HepG2 (cell line): ENCODE measurements around the gene C11orf91. TPM values are rescaled to one million over a fixed set of nuclear protein-coding genes. Genes with fewer than 3 reads are reported as not detected.

ENCODE experiments used
- ARNT ChIP-seq: fragments of 450-650 bp; IDR thresholded peaks from 2 replicates; pipeline ENCODE4 v1.6.1; 2017
- CBFB ChIP-seq: sonication (generic); formaldehyde crosslinking; IDR thresholded peaks from 2 replicates; pipeline ENCODE4 v1.4.0; 2020; ENCODE audit warnings: missing genetic modification reagents
- DMAP1 ChIP-seq: IDR thresholded peaks from 2 replicates; pipeline ENCODE4 v1.6.1; 2016
- FIP1L1 ChIP-seq: fragments of 200-400 bp; formaldehyde crosslinking; IDR thresholded peaks from 2 replicates; pipeline ENCODE4 v1.6.1; 2018; ENCODE audit warnings: low read depth, mild to moderate bottlenecking, low read length, moderate library complexity, borderline replicate concordance; ENCODE audit not compliant: insufficient read depth
- IKZF1 ChIP-seq: fragments of 450-650 bp; IDR thresholded peaks from 2 replicates; pipeline ENCODE4 v1.7.1; 2016
- MTA1 ChIP-seq: sonication (generic); formaldehyde crosslinking; IDR thresholded peaks from 2 replicates; pipeline ENCODE4 v1.4.0; 2020; ENCODE audit warnings: missing genetic modification reagents, mild to moderate bottlenecking, borderline replicate concordance
- NFYC ChIP-seq: IDR thresholded peaks from 2 replicates; pipeline ENCODE4 v1.6.1; 2016; ENCODE audit warnings: missing genetic modification reagents, missing compliant biosample characterization
- POLR2G ChIP-seq: fragments of 200-400 bp; formaldehyde crosslinking; IDR thresholded peaks from 2 replicates; pipeline ENCODE4 v1.6.1; 2018; ENCODE audit warnings: mild to moderate bottlenecking, low read depth, low read length, moderate library complexity
- SALL1 ChIP-seq: sonication (generic); formaldehyde crosslinking; IDR thresholded peaks from 2 replicates; pipeline ENCODE4 v1.8.0; 2022; ENCODE audit warnings: mild to moderate bottlenecking, missing genetic modification reagents
- SIX1 ChIP-seq: sonication (generic); formaldehyde crosslinking; IDR thresholded peaks from 2 replicates; pipeline ENCODE4 v1.4.0; 2020; ENCODE audit warnings: missing genetic modification reagents, borderline replicate concordance
- TAF15 ChIP-seq: fragments of 200-400 bp; formaldehyde crosslinking; IDR thresholded peaks from one replicate; pipeline ENCODE4 v1.6.1; 2018; ENCODE audit warnings: mild to moderate bottlenecking, low read depth, low read length; ENCODE audit not compliant: poor library complexity, severe bottlenecking
- ZFP41 ChIP-seq: sonication (generic); formaldehyde crosslinking; IDR thresholded peaks from 2 replicates; pipeline ENCODE4 v1.4.0; 2020; ENCODE audit warnings: mild to moderate bottlenecking, missing genetic modification reagents, borderline replicate concordance
- ZNF160 ChIP-seq: sonication (generic); formaldehyde crosslinking; IDR thresholded peaks from 2 replicates; pipeline ENCODE4 v1.8.0; 2022; ENCODE audit warnings: mild to moderate bottlenecking, inconsistent platforms, missing genetic modification reagents
- ZNF263 ChIP-seq: sonication (generic); formaldehyde crosslinking; IDR thresholded peaks from 2 replicates; pipeline ENCODE4 v1.4.0; 2020; ENCODE audit warnings: missing genetic modification reagents
- ZNF451 ChIP-seq: sonication (generic); formaldehyde crosslinking; IDR thresholded peaks from 2 replicates; pipeline ENCODE4 v1.5.0; 2020; ENCODE audit warnings: mild to moderate bottlenecking, missing genetic modification reagents
- ZNF468 ChIP-seq: sonication (generic); formaldehyde crosslinking; IDR thresholded peaks from 2 replicates; pipeline ENCODE4 v1.8.0; 2022; ENCODE audit warnings: mild to moderate bottlenecking, moderate library complexity, missing genetic modification reagents
- ZNF501 ChIP-seq: sonication (generic); formaldehyde crosslinking; IDR thresholded peaks from 2 replicates; pipeline ENCODE4 v1.5.1; 2020; ENCODE audit warnings: mild to moderate bottlenecking, moderate library complexity, missing genetic modification reagents
- ZNF670 ChIP-seq: sonication (generic); formaldehyde crosslinking; IDR thresholded peaks from 2 replicates; pipeline ENCODE4 v1.8.0; 2022; ENCODE audit warnings: mild to moderate bottlenecking, missing genetic modification reagents, borderline replicate concordance
- polyA plus RNA-seq, 8 experiments: library from polyadenylated mRNA; depleted of rRNA in 3 of 8; stranded (reverse) in 7 of 8; unstranded in 1 of 8; fragments of >200 nt; fragmentation: Illumina TruSeq in 4 of 8; extraction: Trizol in 4 of 8; gene quantifications; 2 replicates each; pipeline versions ENCODE4 v1.2.1 to v1.2.3, GENCODE V29; 2011 to 2016; ENCODE audit warnings: low read depth in 4 of 8, missing spikeins in 1 of 8, mixed read lengths in 1 of 8; ENCODE audit not compliant: insufficient read depth in 1 of 8
- total RNA-seq, 5 experiments: library from RNA; depleted of rRNA; stranded (reverse); fragments of >200 nt; fragmentation: Illumina TruSeq; extraction: Trizol; gene quantifications; 2 replicates each; pipeline ENCODE4 v1.2.3, GENCODE V29; 2016; ENCODE audit warnings: low read depth in 1 of 5
- TF ChIP-seq, protein P1 (sequence below): sonication (generic); formaldehyde crosslinking; IDR thresholded peaks from 2 replicates; pipeline ENCODE4 v1.8.1; 2022; ENCODE audit warnings: mild to moderate bottlenecking, missing genetic modification reagents
- TF ChIP-seq, protein P2 (sequence below): IDR thresholded peaks from 2 replicates; pipeline ENCODE4 v1.6.1; 2016
- TF ChIP-seq, protein P3 (sequence below): sonication (generic); formaldehyde crosslinking; IDR thresholded peaks from 2 replicates; pipeline ENCODE4 v1.5.0; 2020; ENCODE audit warnings: mild to moderate bottlenecking, missing genetic modification reagents, moderate library complexity
- TF ChIP-seq, protein P4 (sequence below): sonication (generic); formaldehyde crosslinking; IDR thresholded peaks from 2 replicates; pipeline ENCODE4 v1.4.0; 2020; ENCODE audit warnings: missing genetic modification reagents

C11orf91 gene
- total and polyA plus RNA-seq, 2 of the 13 experiments (the other 11 are each of a cell fraction or from before 2014, with no cell fraction given) = 0.35 TPM; not detected in 1

DNA sequence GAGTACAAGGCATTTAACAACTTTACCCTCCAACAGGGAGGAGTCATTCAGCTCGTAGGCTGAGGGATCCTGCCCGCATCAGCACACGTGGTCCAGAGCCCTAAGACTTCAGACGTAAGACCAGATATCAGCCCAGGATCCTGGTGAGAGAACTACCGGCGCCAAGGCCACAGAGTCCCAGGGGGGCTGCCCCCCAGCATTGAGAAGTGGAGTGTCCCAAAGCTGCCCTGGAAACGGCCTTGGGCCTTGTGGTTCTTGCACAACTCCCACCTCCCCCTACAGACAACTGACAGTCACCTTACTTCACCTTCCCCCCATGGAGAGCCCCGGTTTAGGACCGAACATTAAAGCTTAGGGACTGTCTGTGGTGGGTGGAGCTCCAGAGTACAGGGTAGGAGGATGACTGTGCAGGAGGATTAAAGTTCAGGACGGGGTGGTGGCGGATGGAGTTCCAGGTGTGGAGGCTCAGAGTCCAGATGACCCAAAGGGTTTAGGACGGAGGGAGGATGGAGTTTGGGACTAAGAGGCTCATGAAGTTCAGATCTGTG lies 1.0 kb downstream of the C11orf91 start (continued):
- TF ChIP-seq, protein P1, sequence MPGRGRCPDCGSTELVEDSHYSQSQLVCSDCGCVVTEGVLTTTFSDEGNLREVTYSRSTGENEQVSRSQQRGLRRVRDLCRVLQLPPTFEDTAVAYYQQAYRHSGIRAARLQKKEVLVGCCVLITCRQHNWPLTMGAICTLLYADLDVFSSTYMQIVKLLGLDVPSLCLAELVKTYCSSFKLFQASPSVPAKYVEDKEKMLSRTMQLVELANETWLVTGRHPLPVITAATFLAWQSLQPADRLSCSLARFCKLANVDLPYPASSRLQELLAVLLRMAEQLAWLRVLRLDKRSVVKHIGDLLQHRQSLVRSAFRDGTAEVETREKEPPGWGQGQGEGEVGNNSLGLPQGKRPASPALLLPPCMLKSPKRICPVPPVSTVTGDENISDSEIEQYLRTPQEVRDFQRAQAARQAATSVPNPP (CRISPR knock-in tag) = peak; percentile 77
- TF ChIP-seq ZNF160 (peak; percentile 46; the same call in 1 of the 2 replicates), CBFB (CRISPR knock-in tag) (no peak; the same call in 1 of the 2 replicates), FIP1L1 (no peak), DMAP1 (peak; percentile 76; the same call in 1 of the 2 replicates), NFYC (CRISPR knock-in tag) (no peak), ZNF501 (0 out of 2 replicates have a peak, but pooled peaks have one; percentile 58), MTA1 (CRISPR knock-in tag) (peak; percentile 91; the same call in 1 of the 2 replicates), ZFP41 (CRISPR knock-in tag) (no peak), TAF15 (no peak), SIX1 (CRISPR knock-in tag) (no peak), ZNF263 (CRISPR knock-in tag) (peak; percentile 64), SALL1 (CRISPR knock-in tag) (peak; percentile 78; the same call in 1 of the 2 replicates), IKZF1 (no peak), ZNF468 (no peak), ZNF670 (CRISPR knock-in tag) (no peak), ARNT (no peak), ZNF451 (no peak), POLR2G (peak; percentile 76)
- TF ChIP-seq, protein P2, sequence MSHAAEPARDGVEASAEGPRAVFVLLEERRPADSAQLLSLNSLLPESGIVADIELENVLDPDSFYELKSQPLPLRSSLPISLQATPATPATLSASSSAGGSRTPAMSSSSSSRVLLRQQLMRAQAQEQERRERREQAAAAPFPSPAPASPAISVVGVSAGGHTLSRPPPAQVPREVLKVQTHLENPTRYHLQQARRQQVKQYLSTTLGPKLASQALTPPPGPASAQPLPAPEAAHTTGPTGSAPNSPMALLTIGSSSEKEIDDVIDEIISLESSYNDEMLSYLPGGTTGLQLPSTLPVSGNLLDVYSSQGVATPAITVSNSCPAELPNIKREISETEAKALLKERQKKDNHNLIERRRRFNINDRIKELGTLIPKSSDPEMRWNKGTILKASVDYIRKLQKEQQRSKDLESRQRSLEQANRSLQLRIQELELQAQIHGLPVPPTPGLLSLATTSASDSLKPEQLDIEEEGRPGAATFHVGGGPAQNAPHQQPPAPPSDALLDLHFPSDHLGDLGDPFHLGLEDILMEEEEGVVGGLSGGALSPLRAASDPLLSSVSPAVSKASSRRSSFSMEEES (CRISPR knock-in tag) = peak; percentile 35; the same call in 1 of the 2 replicates
- TF ChIP-seq, protein P3, sequence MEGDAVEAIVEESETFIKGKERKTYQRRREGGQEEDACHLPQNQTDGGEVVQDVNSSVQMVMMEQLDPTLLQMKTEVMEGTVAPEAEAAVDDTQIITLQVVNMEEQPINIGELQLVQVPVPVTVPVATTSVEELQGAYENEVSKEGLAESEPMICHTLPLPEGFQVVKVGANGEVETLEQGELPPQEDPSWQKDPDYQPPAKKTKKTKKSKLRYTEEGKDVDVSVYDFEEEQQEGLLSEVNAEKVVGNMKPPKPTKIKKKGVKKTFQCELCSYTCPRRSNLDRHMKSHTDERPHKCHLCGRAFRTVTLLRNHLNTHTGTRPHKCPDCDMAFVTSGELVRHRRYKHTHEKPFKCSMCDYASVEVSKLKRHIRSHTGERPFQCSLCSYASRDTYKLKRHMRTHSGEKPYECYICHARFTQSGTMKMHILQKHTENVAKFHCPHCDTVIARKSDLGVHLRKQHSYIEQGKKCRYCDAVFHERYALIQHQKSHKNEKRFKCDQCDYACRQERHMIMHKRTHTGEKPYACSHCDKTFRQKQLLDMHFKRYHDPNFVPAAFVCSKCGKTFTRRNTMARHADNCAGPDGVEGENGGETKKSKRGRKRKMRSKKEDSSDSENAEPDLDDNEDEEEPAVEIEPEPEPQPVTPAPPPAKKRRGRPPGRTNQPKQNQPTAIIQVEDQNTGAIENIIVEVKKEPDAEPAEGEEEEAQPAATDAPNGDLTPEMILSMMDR (CRISPR knock-in tag) = 0 out of 2 replicates have a peak, but pooled peaks have one; percentile 11
- TF ChIP-seq, protein P4, sequence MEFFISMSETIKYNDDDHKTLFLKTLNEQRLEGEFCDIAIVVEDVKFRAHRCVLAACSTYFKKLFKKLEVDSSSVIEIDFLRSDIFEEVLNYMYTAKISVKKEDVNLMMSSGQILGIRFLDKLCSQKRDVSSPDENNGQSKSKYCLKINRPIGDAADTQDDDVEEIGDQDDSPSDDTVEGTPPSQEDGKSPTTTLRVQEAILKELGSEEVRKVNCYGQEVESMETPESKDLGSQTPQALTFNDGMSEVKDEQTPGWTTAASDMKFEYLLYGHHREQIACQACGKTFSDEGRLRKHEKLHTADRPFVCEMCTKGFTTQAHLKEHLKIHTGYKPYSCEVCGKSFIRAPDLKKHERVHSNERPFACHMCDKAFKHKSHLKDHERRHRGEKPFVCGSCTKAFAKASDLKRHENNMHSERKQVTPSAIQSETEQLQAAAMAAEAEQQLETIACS = no peak
